HG03135 (cell line): ENCODE results near the gene SLC66A2.
A peak's percentile ranks its signal among the peaks of the same experiment; 100 is the strongest.
"Not testable (repeated sequence)": the region's sequence is repeated elsewhere in the genome, so short reads cannot be mapped to it uniquely, and the experiment has no call there.

Experiments used
- ATAC-seq: cut with Tn5 transposase; IDR thresholded peaks from one replicate; pipeline ENCODE4 v1.9.1; 2021; ENCODE audit warnings: mild to moderate bottlenecking, moderate library complexity; ENCODE audit not compliant: unreplicated experiment

The SLC66A2 gene

DNA sequence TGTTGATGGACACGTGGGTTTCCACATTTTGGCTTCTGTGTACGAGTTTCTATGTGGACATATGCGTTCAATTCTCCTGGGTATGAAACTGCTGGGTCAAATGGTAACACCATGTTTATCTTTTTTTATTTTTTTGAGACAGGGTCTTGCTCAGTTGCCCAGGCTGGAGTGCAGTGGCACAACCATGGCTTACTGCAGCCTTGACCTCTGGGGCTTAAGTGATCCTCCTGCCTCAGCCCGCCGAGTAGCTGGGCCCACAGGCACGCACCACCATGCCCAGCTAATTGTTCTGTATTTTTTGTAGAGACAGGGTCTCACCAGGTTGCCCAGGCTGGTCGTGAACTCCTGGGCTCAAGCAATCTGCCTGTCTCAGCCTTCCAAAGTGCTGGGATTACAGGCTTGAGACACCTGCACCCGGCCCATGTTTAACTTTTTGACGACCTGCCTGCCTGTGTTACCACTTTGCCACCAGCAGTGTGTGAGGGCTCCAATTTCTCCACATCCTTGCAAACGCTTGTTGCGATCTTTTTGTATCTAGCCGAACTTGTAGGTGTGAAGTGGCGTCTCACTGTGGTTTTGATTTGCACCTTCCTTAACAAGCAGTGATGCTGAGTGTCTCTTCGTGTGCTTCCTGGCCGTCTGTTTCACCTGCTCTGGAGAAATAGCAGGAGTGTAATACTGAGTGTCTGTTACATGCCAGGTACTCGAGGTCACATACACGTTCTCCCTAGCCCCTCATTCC, 19.9 kb upstream of the SLC66A2 start:
- no peak for ATAC-seq

GRCh38 chr18:79970419-79971133, 19.1 kb upstream of the SLC66A2 start:
- ATAC-seq, result no peak

GRCh38 chr18:79965119-79965902, 13.9 kb upstream of the SLC66A2 start:
- no peak for ATAC-seq

- ATAC-seq, result peak; percentile 81
Observed at GRCh38 chr18:79964330-79965118, 13.1 kb upstream of the SLC66A2 start, which contains the start of gene HSBP1L1. Gene HSBP1L1 (plus strand): TSS chr18:79964643. CDS start chr18:79964736, 93 bp downstream.

- ATAC-seq, result no peak
Observed at GRCh38 chr18:79963658-79964329, 12.3 kb upstream of the SLC66A2 start.

GRCh38 chr18:79962835-79963657, 11.6 kb upstream of the SLC66A2 start:
- ATAC-seq, result no peak

DNA sequence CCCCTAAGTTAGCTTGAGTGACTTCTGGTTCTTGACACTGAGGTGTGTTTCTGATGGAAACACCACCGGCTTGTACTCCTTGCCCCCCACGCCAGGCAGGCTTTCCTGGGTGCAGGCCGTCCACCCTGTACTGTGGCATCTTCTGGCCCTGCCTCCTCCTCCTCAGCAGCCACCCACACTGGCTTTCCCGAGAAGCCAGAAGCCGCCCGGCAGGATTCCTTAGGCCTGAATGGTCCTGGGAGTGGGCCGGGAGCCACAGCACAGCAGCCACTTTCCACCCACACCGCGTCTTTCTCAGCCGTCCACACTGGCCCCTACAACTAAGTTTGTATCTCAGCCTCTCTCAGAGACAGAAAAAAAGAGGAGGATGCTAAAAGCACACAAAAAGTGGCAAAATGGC, 10.9 kb upstream of the SLC66A2 start:
- ATAC-seq, result no peak

DNA sequence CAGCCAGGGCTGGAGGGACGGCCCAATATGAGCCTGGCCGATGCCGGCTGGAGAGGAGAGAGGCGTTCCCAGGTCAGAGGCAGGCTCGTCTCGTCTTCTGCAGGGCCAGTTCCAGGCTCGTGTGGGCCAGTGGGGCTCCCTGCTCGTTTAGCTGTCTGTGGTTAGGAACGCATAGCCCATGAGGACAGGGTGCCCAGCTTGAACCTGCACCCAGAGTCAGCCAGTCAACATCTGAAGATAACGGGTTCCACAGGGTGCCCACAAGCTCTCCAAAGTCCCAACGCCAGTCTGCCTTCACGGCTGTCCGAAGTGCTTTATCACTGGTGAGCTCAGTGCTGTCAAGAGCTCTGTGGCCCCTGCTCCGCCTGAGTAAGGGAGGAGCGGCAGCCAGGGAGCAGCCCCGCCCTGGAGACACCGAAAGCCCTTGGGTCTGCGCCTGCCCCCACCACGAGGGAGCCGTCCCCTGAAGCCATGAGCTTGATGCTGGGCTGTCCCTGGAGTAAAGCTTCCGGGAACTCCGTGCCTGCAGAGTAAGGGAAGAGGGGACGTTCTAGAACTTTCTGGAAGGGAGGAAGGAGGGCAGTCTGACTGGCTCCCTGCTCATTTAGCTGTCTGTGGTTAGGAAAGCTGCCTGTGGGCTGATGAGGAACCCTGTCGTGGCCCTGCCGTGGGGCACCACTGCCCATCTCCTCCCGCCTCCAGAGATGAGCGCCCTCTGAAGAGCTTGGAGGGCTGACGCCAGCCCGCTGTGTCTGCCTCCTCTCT, 10.3 kb upstream of the SLC66A2 start:
- no peak for ATAC-seq

- no peak for ATAC-seq
Observed at GRCh38 chr18:79960921-79961526, 9.6 kb upstream of the SLC66A2 start.

DNA sequence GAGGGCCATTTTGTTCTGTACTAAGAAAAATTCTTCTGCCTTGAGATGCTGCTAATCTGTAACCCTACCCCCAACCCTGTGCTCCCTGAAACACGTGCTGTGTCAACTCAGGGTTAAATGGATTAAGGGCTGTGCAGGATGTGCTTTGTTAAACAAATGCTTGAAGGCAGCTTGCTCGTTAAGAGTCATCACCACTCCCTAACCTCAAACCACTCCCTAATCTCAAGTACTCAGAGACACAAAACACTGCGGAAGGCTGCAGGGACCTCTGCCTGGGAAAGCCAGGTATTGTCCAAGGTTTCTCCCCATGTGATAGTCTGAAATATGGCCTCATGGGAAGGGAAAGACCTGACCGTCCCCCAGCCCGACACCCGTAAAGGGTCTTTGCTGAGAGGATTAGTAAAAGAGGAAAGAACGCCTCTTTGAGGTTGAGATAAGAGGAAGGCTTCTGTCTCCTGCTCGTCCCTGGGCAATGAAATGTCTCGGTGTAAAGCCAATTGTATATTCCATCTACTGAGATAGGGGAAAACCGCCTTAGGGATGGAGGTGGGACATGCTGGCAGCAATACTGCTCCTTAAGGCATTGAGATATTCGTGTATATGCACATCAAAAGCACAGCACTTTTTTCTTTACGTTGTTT, 8.8 kb upstream of the SLC66A2 start:
- not testable (repeated sequence) for ATAC-seq

- ATAC-seq, result no peak
Observed at GRCh38 chr18:79958981-79959380, 7.5 kb upstream of the SLC66A2 start.

- ATAC-seq, result no peak
Observed at GRCh38 chr18:79956276-79956675, 4.8 kb upstream of the SLC66A2 start.

DNA sequence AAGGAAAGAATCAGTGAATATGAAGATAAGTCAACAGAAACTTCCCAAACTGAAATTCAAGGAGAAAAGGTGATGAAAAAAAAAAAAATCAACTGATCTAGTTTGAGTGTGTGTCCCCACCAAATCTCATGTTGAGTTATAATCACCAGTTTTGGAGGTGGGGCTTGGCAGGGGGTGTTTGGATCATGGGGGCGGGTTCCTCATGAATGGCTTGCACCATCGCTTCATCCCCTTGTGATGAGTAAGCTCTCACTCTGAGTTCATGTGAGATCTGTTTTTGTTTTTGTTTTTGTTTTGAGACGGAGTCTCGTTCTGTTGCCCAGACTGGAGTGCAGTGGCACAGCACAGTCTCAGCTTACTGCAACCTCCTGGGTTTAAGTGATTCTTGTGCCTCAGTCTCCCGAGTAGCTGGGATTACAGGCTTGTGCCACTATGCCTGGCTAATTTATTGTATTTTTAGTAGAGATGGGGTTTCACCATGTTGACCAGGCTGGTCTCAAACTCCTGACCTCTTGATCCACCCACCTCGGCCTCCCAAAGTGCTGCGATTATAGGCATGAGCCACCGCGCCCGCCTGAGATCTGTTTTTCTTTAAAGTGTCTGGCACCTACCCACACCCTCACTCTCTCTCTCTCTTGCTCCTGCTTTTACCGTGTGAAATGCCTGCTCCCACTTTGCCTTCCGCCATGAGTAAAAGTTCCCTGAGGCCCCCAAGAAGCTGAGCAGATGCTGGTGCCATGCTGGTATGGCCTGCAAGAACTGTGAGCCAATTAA, 4.0 kb upstream of the SLC66A2 start:
- no peak for ATAC-seq

DNA sequence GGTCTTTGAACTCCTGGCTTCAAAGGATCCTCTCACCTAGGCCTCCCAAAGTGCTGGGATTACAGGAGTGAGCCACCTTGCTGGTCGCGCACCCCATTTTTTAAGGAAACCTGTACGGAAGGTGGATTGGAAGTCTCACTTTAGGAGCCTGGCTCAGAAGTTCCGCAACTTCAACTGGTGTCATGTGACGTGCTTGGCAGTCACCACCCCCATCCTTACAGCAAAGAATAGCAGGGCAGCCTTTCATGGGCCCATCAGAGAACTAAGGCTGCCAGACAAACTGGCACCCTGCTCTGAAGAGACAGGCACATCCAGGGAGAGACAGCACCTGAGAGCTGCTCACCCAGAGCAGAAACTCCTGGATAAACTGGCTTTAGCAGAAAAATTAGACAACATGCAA, 3.3 kb upstream of the SLC66A2 start:
- ATAC-seq, result no peak

DNA sequence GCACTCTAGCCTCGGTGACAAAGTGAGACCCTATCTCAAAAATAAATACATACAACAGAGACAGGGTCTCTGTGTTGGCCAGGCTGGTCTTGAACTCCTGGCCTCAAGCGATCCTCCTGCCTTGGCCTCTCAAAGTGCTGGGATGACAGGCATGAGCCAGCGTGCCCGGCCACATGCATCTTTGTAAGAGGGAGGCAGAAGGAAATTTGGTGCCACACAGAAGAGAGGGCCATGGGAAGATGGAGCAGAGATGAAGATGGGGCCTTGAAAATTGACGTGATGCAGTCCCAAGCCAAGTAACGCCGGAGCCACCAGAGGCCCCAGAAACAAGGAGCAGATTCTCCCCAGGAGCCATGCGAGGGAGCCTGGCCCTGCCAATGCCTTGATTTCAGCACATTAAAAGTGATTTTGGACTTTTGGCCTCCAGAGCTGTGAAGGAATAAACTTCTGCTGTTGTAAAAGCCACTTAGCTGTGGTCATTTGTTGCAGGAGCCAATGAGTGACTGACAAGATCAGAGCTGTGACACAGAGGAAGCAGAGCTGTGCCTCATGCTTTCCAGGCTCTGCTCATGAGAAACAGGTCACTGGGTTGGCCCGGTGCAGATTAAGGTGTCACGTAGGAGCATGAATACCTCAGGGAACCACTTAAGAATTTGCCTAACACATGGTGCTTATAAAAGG, 2.7 kb upstream of the SLC66A2 start:
- no peak for ATAC-seq

GRCh38 chr18:79952996-79953559, 1.6 kb upstream of the SLC66A2 start:
- ATAC-seq, result no peak
